ENCODE results near the gene ASCL1.

Gene ASCL1

GRCh38 chr12:102951841-102952240 lies 5.6 kb upstream of the ASCL1 start:
- DNase-seq (ENCODE audit: low spot score), result no peak

- no peak for DNase-seq (ENCODE audit: low spot score)
Observed at GRCh38 chr12:102953221-102953620, 4.3 kb upstream of the ASCL1 start.

DNA sequence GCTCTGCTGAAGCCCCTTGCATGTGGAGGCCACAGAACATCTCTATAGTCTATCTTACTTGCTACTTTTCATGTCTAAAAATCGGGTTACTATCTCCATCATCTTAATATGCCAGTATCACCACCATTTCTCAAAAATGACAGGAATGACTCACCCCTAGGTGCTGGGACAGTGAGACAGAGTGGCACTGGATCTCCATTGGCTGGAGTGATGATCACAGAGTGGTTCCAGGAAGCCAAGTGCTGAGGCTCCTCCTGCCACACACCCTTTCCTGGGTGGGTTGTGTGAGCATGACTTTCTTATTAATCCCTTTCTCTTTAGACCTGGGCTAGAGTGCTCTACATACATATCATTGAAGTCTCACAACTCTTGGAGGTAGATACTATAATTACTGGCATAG lies 3.3 kb upstream of the ASCL1 start:
- no peak for DNase-seq (ENCODE audit: low spot score)

GRCh38 chr12:102955926-102956737 lies 1.3 kb upstream of the ASCL1 start:
- DNase-seq (ENCODE audit: low spot score), result no peak

DNA sequence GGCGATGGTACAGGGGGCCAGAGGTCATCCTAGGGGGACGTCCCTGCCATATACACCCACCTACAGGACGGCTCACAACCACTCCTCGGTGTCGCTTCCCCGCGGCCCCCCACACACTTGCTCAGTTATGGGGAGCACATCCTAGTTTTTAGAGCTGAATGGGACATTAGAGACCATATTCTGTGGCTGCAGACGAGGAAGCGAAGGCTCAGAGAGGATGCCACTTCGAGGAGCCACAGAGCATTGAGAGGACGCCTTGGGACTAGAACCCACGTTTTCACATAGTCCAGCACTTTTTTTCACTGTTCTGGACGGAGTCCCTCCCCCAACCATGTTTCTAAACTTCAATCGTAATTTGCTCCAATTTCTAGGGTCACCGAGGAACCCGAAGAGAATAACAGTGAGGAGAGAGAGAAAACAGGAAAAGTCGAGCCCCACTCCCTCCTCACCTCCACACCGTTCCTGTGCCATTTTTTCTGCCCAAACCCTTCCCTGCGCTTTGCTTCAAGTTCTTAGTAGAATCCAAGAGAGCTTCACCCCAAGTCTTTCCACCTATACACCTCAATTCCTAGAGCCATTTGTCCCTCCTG lies 641 bp upstream of the ASCL1 start:
- no peak for DNase-seq (ENCODE audit: low spot score)

- DNase-seq (ENCODE audit: low spot score), result no peak
Observed at GRCh38 chr12:102958073-102958829, 777 bp downstream of the ASCL1 start.

DNA sequence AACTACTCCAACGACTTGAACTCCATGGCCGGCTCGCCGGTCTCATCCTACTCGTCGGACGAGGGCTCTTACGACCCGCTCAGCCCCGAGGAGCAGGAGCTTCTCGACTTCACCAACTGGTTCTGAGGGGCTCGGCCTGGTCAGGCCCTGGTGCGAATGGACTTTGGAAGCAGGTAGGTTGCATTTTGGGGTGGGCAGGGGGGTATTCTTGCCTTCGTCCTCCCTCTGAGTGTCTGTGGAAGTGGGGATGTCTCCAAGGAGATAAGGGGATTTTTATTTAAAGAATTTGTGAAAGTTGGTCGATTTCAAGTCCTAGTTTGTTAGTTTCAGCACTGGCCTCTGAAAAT lies 1.3 kb downstream of the ASCL1 start:
- DNase-seq (ENCODE audit: low spot score), result no peak

DNA sequence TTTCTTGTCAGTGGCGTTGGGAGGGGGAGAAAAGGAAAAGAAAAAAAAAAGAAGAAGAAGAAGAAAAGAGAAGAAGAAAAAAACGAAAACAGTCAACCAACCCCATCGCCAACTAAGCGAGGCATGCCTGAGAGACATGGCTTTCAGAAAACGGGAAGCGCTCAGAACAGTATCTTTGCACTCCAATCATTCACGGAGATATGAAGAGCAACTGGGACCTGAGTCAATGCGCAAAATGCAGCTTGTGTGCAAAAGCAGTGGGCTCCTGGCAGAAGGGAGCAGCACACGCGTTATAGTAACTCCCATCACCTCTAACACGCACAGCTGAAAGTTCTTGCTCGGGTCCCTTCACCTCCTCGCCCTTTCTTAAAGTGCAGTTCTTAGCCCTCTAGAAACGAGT lies 1.9 kb downstream of the ASCL1 start:
- DNase-seq (ENCODE audit: low spot score), result no peak

DNA sequence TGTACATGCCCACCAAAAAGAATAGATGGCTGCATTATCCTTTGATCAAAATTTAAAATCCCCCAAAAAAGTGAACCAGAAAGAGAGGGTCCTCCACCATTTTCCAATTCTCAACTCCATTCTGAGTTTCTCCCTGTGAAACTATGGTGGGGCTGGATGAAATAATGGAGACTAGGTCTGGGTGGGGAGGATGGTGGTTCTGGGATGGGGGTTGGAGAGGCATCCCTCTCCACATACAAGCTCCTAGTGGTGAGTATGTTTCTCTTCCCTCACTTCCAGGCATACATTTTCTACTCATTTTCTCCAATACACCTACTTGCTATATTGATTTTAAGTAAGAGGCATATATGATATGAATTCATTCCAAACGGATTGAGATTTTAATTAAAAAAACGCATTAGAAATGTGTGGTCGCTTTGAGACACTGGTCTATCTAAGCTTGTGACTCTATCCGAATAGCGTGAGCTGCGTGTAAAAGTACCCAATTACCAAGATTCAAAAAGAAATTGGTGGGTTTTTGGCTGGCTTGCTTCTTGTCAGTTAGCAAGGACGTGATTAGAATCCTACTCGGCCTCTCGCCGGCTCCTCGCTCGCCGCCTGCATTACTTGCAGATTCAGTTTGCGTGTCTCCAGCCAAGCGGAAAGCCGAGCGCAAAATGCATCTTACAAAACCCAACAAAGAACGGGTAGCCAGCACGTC lies 3.4 kb downstream of the ASCL1 start:
- peak; percentile 54 for DNase-seq (ENCODE audit: low spot score)

- no peak for DNase-seq (ENCODE audit: low spot score)
Observed at GRCh38 chr12:102961466-102961855, 4.0 kb downstream of the ASCL1 start.

GRCh38 chr12:102962532-102962931 lies 5.1 kb downstream of the ASCL1 start:
- no peak for DNase-seq (ENCODE audit: low spot score)

DNA sequence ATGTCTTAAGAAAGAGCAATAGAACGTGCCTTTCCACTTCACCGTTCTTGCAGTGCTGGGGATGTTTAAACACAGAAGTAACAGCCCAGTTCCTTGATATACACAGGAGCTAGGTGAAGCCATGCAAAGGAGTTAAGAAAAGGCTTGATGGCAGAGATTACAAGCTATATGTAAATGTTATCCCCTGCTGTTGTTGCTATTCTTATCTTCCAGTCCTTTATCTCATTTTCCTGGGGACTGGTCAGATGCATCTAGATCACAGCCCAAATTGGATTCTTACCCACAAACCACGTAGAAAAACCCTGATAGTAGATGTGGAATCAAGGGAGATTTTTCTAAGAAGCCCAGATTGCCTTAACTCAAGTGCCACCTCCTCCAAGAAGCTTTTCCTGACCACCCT lies 5.5 kb downstream of the ASCL1 start:
- no peak for DNase-seq (ENCODE audit: low spot score)

GRCh38 chr12:102963796-102964195 lies 6.3 kb downstream of the ASCL1 start:
- DNase-seq (ENCODE audit: low spot score), result no peak

- DNase-seq (ENCODE audit: low spot score), result no peak
Observed at GRCh38 chr12:102964872-102965271, 7.4 kb downstream of the ASCL1 start.

DNA sequence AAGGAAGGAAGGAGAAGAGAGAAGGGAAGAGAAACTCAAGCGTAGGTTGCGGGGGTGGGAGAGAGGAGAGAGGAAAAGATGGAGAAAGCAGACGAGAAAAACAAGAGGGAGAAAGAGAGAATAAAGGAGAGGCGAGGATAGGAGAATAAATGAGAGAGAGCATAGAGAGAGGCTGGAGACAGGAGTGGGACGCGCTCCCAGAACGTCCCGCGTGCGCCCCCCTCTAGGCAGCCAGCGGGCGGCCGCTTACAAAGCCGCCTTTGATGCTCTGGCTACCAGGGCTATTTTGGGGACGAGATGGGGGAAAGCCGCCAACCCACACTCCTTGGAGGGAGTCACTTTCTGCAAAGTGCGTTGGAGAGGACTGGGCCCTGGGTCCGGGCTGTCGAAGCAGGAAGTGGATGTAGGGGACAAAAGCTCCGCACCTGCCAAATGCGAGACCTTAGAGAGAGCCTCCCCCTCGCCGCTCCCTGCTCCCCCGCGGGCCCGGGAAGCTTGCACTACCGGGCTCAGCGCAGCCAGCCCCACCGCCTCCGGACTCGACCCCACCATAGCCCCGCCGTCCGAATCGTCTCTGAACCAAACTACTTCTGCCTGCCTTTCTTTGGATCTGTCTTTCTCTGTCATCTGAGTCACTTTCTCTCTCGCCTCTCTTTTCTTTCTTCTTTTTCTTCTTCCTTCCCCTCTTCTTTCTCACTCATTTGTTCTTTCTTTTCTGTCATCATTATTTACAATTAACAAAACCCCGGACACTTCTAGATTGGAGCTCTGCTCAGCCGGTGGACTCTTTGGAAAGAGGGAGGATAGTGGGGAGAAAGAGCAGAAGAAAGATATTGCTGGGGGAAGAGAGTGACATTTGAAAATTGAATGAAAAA lies 8.0 kb downstream of the ASCL1 start:
- DNase-seq (ENCODE audit: low spot score), result peak; percentile 47

DNA sequence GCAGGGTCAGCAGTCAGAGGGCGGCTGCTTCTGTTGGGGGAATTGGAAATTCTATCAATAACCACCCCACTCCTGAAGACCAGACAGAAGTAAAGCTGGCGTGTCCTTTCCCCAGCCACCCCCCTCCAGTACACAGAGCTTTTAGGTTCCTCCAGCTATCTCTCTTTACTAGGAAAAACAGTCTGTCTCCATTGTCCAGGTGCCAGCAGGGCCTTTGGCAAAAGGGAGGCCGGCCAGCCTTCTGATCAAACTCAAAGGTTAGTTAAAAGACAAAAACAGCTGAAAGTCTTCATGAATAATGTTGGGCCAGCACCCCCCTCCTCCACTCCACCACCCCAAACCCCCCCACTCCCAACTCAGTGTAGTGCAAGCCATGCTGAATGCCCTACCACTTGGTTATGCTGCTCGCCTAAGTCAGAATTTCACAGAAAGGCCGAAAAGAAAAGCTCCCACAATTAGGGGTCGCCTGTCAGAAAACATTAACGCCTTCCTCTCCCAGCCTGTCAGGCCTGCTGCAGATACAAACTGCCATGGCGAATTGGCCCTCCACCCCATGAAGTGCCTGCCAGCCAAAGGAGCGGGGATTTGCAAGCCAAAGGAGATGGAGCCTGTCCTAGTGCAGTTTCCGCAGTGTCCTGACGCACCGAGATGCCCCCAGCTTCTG lies 8.9 kb downstream of the ASCL1 start:
- no peak for DNase-seq (ENCODE audit: low spot score)

GRCh38 chr12:102970780-102971179 lies 13.3 kb downstream of the ASCL1 start:
- DNase-seq (ENCODE audit: low spot score), result no peak

GRCh38 chr12:102971227-102971626 lies 13.8 kb downstream of the ASCL1 start:
- DNase-seq (ENCODE audit: low spot score), result no peak

DNA sequence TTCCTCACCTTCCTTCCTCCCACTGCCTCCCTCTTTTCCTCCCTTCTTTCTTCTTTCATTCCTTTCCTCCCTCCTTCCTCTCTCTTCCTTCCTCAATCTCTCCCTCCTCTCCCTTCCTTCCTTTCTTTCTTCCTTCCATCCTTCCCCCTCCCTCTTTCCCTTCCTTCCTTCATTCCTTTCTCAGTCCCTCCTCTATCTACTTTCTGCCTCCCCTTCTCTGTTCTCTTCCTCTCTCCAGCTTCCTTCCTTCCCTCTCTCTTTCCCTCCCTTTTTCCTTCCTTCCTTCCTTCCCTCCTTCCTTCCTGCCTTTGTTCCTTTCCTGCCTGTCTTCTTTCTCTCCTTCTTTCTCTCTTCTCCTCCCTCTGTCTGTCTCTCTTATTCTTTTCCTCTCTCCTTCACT lies 16.1 kb downstream of the ASCL1 start:
- DNase-seq (ENCODE audit: low spot score), result no peak

DNA sequence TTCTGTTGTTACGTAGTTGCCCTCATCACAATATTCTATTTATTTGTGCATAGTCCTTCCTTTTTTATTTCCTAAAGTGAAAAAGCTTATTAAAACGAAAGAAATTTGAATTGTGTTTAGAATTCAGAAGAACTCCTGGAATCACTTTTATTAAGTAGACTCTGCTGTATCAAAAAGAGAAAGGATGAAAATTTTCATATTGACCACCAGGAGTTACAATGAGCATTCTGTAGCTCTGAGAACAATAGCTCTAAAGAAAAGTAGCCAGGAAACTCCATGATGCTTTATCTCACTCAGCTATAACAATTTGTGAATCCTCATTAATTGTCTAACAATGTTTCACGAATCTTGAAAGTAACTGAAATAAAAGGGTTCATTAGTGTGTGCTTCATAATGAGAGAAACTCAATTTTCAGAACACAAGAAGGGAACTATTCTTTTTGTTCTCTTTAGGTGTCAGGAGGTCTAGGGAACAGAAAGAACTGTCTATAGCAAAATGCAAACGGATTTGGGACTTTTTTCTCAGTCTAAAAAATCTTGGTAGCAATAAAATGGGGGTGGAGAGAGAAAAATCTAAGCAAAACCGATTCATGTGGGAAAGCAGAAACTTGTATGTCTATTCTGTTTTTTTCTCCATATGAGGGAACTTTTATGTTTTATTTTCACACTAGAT lies 19.3 kb downstream of the ASCL1 start:
- DNase-seq (ENCODE audit: low spot score), result no peak
